IPS-20b (cell line): ENCODE results near the gene PCDHA12.

ENCODE experiments used
- H3K27ac ChIP-seq: one replicate; pipeline ENCODE4 v1.5.1; 2013; ENCODE audit warnings: low read length
- H3K27me3 ChIP-seq: 2 replicates; pipeline ENCODE4 v1.6.1; 2013; ENCODE audit warnings: mild to moderate bottlenecking, low read length, inconsistent platforms; ENCODE audit not compliant: insufficient read depth
- H3K36me3 ChIP-seq: 2 replicates; pipeline ENCODE4 v1.6.1; 2013; ENCODE audit warnings: low read depth, mild to moderate bottlenecking, inconsistent platforms, low read length, moderate library complexity; ENCODE audit not compliant: insufficient read depth
- H3K4me1 ChIP-seq: 2 replicates; pipeline ENCODE4 v1.6.1; 2013; ENCODE audit warnings: mild to moderate bottlenecking, control low read depth, inconsistent platforms, low read length, moderate library complexity; ENCODE audit not compliant: insufficient read depth
- H3K4me3 ChIP-seq: 2 replicates; pipeline ENCODE4 v1.5.1; 2013; ENCODE audit warnings: mild to moderate bottlenecking, low read length, inconsistent platforms
- H3K9ac ChIP-seq: 2 replicates; pipeline ENCODE4 v1.6.1; 2013; ENCODE audit warnings: low read depth, mild to moderate bottlenecking, inconsistent platforms, low read length, moderate library complexity
- H3K9me3 ChIP-seq: 2 replicates; pipeline ENCODE4 v1.6.1; 2013; ENCODE audit warnings: mild to moderate bottlenecking, low read depth, low read length, inconsistent platforms; ENCODE audit not compliant: insufficient read depth

PCDHA12 gene

GRCh38 chr5:140926443-140927227 is 51.5 kb downstream of the PCDHA12 start:
- no peaks in the 10 kb centered on the region; the same call in 1 of the 2 replicates for H3K4me1 ChIP-seq
- H3K27ac ChIP-seq: no peak overlapping the region
- peaks cover 54% of the 10 kb centered on the region for H3K27me3 ChIP-seq
- no peaks in the 10 kb centered on the region for H3K9me3 ChIP-seq
- H3K4me3 ChIP-seq: peak overlapping the region; percentile 76
- H3K9ac ChIP-seq: peak overlapping the region; percentile 39; the same call in 1 of the 2 replicates
- H3K36me3 ChIP-seq: no peaks in the 10 kb centered on the region

GRCh38 chr5:140927228-140927573 is 52.1 kb downstream of the PCDHA12 start:
- Histone ChIP-seq H3K36me3 (no peaks in the 10 kb centered on the region), H3K27me3 (peaks cover 54% of the 10 kb centered on the region), H3K9me3 (no peaks in the 10 kb centered on the region), H3K9ac (peak overlapping the region; percentile 30; the same call in 1 of the 2 replicates), H3K4me3 (peak overlapping the region; percentile 76), H3K27ac (no peak overlapping the region), H3K4me1 (no peaks in the 10 kb centered on the region; the same call in 1 of the 2 replicates)
